Neuronal stem cell (in vitro differentiated cells): ENCODE measurements around the gene UFD1.

ENCODE experiments used
- DNase-seq: peaks from one replicate; pipeline ENCODE4 v3.0.0-alpha.2; 2013; ENCODE audit warnings: low spot score
- H2AFZ ChIP-seq: one replicate; pipeline ENCODE4 v1.6.1; 2013; ENCODE audit warnings: mild to moderate bottlenecking, low read length, inconsistent platforms
- H2AK5ac ChIP-seq: 2 replicates; pipeline ENCODE4 v1.6.1; 2013; ENCODE audit warnings: low read depth, mild to moderate bottlenecking, inconsistent platforms, low read length, moderate library complexity, mixed read lengths
- H2BK120ac ChIP-seq: 2 replicates; pipeline ENCODE4 v1.6.1; 2013; ENCODE audit warnings: low read depth, mild to moderate bottlenecking, inconsistent platforms, low read length, moderate library complexity, mixed read lengths
- H2BK12ac ChIP-seq: one replicate; pipeline ENCODE4 v1.6.1; 2013; ENCODE audit warnings: low read length, inconsistent platforms
- H2BK15ac ChIP-seq: 2 replicates; pipeline ENCODE4 v1.6.1; 2013; ENCODE audit warnings: mild to moderate bottlenecking, low read length, inconsistent platforms, mixed read lengths
- H2BK5ac ChIP-seq: one replicate; pipeline ENCODE4 v1.6.1; 2013; ENCODE audit warnings: inconsistent platforms, mild to moderate bottlenecking, low read length, moderate library complexity
- H3K14ac ChIP-seq: one replicate; pipeline ENCODE4 v1.6.1; 2013; ENCODE audit warnings: low read length, inconsistent platforms
- H3K18ac ChIP-seq: 2 replicates; pipeline ENCODE4 v1.6.1; 2013; ENCODE audit warnings: low read length, inconsistent platforms
- H3K23ac ChIP-seq: 2 replicates; pipeline ENCODE4 v1.6.1; 2013; ENCODE audit warnings: low read depth, mild to moderate bottlenecking, mixed read lengths, low read length, inconsistent platforms; ENCODE audit not compliant: poor library complexity
- H3K27ac ChIP-seq: replicated peaks from 3 replicates; pipeline ENCODE4 v1.5.1; 2013; ENCODE audit warnings: low read length, inconsistent platforms
- H3K27me3 ChIP-seq, 3 experiments: 2 replicates each; pipeline ENCODE4 v1.6.1; 2013; ENCODE audit warnings: low read length in 3 of 3, mild to moderate bottlenecking in 2 of 3, inconsistent platforms in 1 of 3, low read depth in 1 of 3, mixed read lengths in 1 of 3, moderate library complexity in 1 of 3; ENCODE audit not compliant: control insufficient read depth in 3 of 3, insufficient read depth in 3 of 3
- H3K36me3 ChIP-seq, 2 donors: replicated peaks in 1 of 2; 2 replicates each; pipeline ENCODE4 v1.6.1; 2013; ENCODE audit warnings: low read length in 2 of 2; ENCODE audit not compliant: control insufficient read depth in 2 of 2, insufficient read depth in 2 of 2
- H3K4ac ChIP-seq: 2 replicates; pipeline ENCODE4 v1.6.1; 2013; ENCODE audit warnings: inconsistent platforms, mild to moderate bottlenecking, low read length, moderate library complexity
- H3K4me1 ChIP-seq, 2 donors: 1 replicate in 1 of 2; 2 replicates in 1 of 2; pipeline ENCODE4 v1.6.1; 2013; ENCODE audit warnings: low read length in 2 of 2, low read depth in 1 of 2; ENCODE audit not compliant: control insufficient read depth in 2 of 2, insufficient read depth in 1 of 2
- H3K4me2 ChIP-seq: one replicate; pipeline ENCODE4 v1.6.1; 2013; ENCODE audit warnings: mild to moderate bottlenecking, low read length, inconsistent platforms; ENCODE audit not compliant: insufficient read depth, poor library complexity, severe bottlenecking
- H3K4me3 ChIP-seq, 2 donors: 2 replicates each; pipeline ENCODE4 v1.5.1; 2013; ENCODE audit warnings: low read length in 2 of 2, mild to moderate bottlenecking in 2 of 2, inconsistent platforms in 1 of 2, moderate library complexity in 1 of 2
- H3K79me1 ChIP-seq: one replicate; pipeline ENCODE4 v1.6.1; 2013; ENCODE audit warnings: low read depth, mild to moderate bottlenecking, inconsistent platforms, low read length, moderate library complexity
- H3K9ac ChIP-seq: one replicate; pipeline ENCODE4 v1.6.1; 2013; ENCODE audit warnings: mild to moderate bottlenecking, low read depth, low read length, inconsistent platforms; ENCODE audit not compliant: poor library complexity
- H3K9me3 ChIP-seq, 2 donors: replicated peaks in 1 of 2; 2 replicates each; pipeline versions ENCODE3 to v1.6.1; 2013; ENCODE audit warnings: low read length in 2 of 2, mild to moderate bottlenecking in 2 of 2, inconsistent platforms in 1 of 2, low read depth in 1 of 2, mixed read lengths in 1 of 2, moderate library complexity in 1 of 2; ENCODE audit not compliant: control insufficient read depth in 2 of 2, insufficient read depth in 1 of 2
- H4K8ac ChIP-seq: one replicate; pipeline ENCODE4 v1.6.1; 2013; ENCODE audit warnings: low read depth, mild to moderate bottlenecking, inconsistent platforms, low read length, moderate library complexity
- H4K91ac ChIP-seq: one replicate; pipeline ENCODE4 v1.6.1; 2013; ENCODE audit warnings: low read length, low read depth, mild to moderate bottlenecking, inconsistent platforms; ENCODE audit not compliant: poor library complexity
- WGBS, 2 donors: extraction: QIAGEN DNeasy Blood & Tissue Kit; methylation state at CpG; one replicate each; pipeline ENCODE4 v1.1.7; 2013; ENCODE audit warnings: missing lambda C conversion rate in 2 of 2, mixed read lengths in 1 of 2; ENCODE audit not compliant: insufficient read length in 2 of 2, insufficient replicate concordance in 1 of 2; ENCODE audit errors: extremely low coverage in 2 of 2; 5-methylcytosine and 5-hydroxymethylcytosine counted together

UFD1 gene

GRCh38 chr22:19494001-19494560, 15.1 kb upstream of the UFD1 start:
- Histone ChIP-seq H2BK120ac (no peak overlapping the region), H2BK5ac (no peak overlapping the region), H2BK12ac (no peak overlapping the region), H3K36me3 (peaks cover 23 to 96% of the 10 kb centered on the region in 2 donors), H3K4me2 (no peak overlapping the region), H3K9me3 (peaks cover 0 to 2% of the 10 kb centered on the region in 2 donors), H2AFZ (no peak overlapping the region), H3K23ac (no peak overlapping the region), H4K8ac (no peak overlapping the region), H3K27ac (no peak overlapping the region), H3K4me1 (no peaks in the 10 kb centered on the region), H3K4me3 (no peak overlapping the region), H2BK15ac (no peak overlapping the region), H3K9ac (no peak overlapping the region), H2AK5ac (no peak overlapping the region), H3K18ac (no peak overlapping the region), H3K79me1 (peaks cover 1% of the 10 kb centered on the region), H4K91ac (no peak overlapping the region), H3K14ac (no peak overlapping the region), H3K4ac (no peak overlapping the region), H3K27me3 (no peaks in the 10 kb centered on the region)
- DNase-seq, result no peak
- WGBS, 2 donors, result no CpG with 5 or more reads among the region's 8 CpGs

- Histone ChIP-seq H2AFZ (no peak overlapping the region), H3K4ac (no peak overlapping the region), H2BK5ac (no peak overlapping the region), H3K27me3 (no peaks in the 10 kb centered on the region), H3K4me1 (no peaks in the 10 kb centered on the region), H2AK5ac (no peak overlapping the region), H2BK15ac (no peak overlapping the region), H2BK120ac (no peak overlapping the region), H3K36me3 (peaks cover 22 to 97% of the 10 kb centered on the region in 2 donors), H3K4me3 (no peak overlapping the region), H4K91ac (no peak overlapping the region), H4K8ac (no peak overlapping the region), H3K23ac (no peak overlapping the region), H3K9me3 (peaks cover 0 to 2% of the 10 kb centered on the region in 2 donors), H3K18ac (no peak overlapping the region), H2BK12ac (no peak overlapping the region), H3K9ac (no peak overlapping the region), H3K14ac (no peak overlapping the region), H3K27ac (no peak overlapping the region), H3K4me2 (no peak overlapping the region), H3K79me1 (peaks cover 2% of the 10 kb centered on the region)
- DNase-seq, result no peak
- no CpG with 5 or more reads among the region's 6 CpGs for WGBS, 2 donors
Observed at GRCh38 chr22:19492504-19493174, 13.6 kb upstream of the UFD1 start.

- Histone ChIP-seq H3K4me2 (no peak overlapping the region), H2BK15ac (no peak overlapping the region), H3K4me1 (no peaks in the 10 kb centered on the region), H3K27me3 (no peaks in the 10 kb centered on the region), H4K8ac (no peak overlapping the region), H3K23ac (no peak overlapping the region), H3K14ac (no peak overlapping the region), H3K4me3 (no peak overlapping the region), H3K79me1 (peaks cover 2% of the 10 kb centered on the region), H2BK120ac (no peak overlapping the region), H3K9me3 (peaks cover 0 to 2% of the 10 kb centered on the region in 2 donors), H2BK5ac (no peak overlapping the region), H2AK5ac (no peak overlapping the region), H3K18ac (no peak overlapping the region), H3K9ac (no peak overlapping the region), H2AFZ (no peak overlapping the region), H3K36me3 (peaks cover 16 to 92% of the 10 kb centered on the region in 2 donors), H2BK12ac (no peak overlapping the region), H3K4ac (no peak overlapping the region), H4K91ac (no peak overlapping the region), H3K27ac (no peak overlapping the region)
- no CpG with 5 or more reads among the region's 5 CpGs for WGBS, 2 donors
- DNase-seq, result no peak
Observed at GRCh38 chr22:19490628-19491230, 11.7 kb upstream of the UFD1 start.
